ENCODE measurements around the gene TM9SF3. TPM values are rescaled to one million over a fixed set of nuclear protein-coding genes. Genes with fewer than 3 reads are reported as not detected.

TM9SF3 gene
- total RNA-seq, 1 donor from 2014 or later, result 130 TPM

GRCh38 chr10:96606946-96607345 is 20.1 kb upstream of the TM9SF3 start:
- intact Hi-C loops (cut with DNase I), result no loop called here
- DNase-seq (ENCODE audit: low spot score) (no peak), ATAC-seq (peak; percentile 89)

- DNase-seq (ENCODE audit: low spot score), result no peak
- intact Hi-C loops (cut with DNase I), result no loop called here
These were observed 19.4 kb upstream of the TM9SF3 start for GRCh38 chr10:96606216-96606615.

DNA sequence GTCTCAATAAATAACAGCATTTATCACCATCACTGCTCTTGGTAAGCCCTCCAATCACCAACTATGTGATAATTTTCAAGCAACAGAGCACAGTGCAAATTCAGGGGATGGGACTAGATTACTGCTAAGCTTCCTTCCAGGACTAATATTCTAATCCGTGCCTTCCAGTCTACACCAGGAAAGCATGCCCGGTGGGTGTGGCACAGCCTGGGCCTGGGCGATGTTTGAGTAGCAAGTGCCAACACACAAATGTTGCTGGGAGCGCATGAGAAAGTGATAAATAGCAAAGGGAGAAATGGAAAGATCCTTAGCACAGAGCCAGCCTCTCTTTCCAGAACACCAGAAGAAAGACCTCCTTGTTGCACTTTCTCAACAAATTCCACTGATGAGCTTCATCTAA is 13.5 kb upstream of the TM9SF3 start:
- DNase-seq (ENCODE audit: low spot score) (no peak), ATAC-seq (no peak)
- intact Hi-C loops (cut with DNase I), result no loop called here

More at GRCh38 chr10:96606216-96606615, 19.4 kb upstream of the TM9SF3 start:
- peak; percentile 16 for ATAC-seq

DNA sequence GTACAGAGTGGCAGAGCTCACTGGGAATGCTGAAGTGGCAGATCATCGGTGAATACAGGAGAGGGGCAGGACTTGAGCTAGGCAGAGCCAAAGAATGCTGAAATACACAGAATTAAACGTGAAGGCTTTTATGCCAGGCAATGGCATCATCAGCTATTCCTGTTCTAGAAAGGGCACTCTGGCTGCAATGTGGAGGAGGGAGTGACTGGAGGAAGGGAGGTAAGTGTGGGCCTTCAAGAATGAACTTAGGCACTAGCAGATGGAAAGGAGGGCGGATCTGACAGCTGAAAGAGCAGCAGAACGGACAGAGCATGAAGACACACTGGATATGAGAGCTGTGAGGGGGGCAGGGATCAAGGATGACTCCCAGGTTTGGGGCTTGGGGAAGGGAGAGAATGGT is 12.0 kb upstream of the TM9SF3 start:
- intact Hi-C loops (cut with DNase I), result no loop called here
- DNase-seq (ENCODE audit: low spot score), result no peak
- ATAC-seq, result no peak

DNA sequence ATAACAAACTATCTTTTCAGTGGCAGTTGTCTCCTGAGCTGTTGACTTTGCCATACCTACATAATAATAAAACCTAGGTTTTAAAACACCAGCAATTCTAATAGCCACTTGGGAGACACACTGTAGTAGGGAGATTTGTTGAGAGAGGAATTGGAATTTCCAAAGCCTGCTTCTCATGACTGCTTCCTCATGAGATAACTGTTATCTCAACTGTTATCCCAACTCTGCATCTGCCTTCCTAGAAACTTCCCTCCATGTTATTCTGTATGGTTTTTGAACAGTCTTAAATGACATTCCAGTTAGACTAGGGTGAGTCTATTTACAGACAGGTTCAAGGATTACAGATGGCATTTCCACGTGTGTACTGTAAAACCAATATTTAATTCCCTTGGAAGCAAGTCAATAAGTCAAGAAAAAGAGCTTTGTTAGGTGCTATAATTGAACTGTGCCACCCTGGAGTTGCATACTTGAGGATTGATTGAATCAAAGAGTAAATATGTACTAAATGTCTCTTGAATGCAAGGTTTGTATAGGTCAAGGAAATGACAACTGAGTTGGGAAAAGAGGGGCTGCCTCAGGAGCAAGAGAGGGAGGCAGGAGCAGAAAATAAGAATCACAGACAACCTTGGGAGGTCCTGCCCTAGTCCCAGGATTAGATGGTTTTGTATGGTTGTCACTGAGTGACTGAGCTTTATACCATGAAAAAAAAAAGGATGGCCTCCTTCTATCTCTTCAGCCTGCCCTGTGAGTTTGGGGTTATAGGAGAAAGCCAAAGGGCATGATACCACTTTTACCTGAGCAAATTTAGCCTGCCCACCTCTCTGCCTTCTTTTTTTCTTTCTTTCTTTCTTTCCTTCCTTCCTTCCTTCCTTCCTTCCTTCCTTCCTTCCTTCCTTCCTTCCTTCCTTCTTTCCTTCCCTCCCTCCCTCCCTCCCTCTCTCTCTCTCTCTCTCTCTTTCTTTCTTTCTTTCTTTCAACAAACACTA is 9.9 kb upstream of the TM9SF3 start:
- ATAC-seq, result no peak
- intact Hi-C loops (cut with DNase I), result no loop called here
- DNase-seq (ENCODE audit: low spot score), result no peak

GRCh38 chr10:96595741-96596140 is 8.9 kb upstream of the TM9SF3 start:
- no peak for DNase-seq (ENCODE audit: low spot score)
- ATAC-seq, result no peak

GRCh38 chr10:96591946-96592345 is 5.1 kb upstream of the TM9SF3 start:
- DNase-seq (ENCODE audit: low spot score), result no peak
- ATAC-seq, result no peak
- intact Hi-C loops (cut with DNase I), result no loop called here

More at GRCh38 chr10:96595741-96596140, 8.9 kb upstream of the TM9SF3 start:
- intact Hi-C loops (cut with DNase I), result no loop called here

- intact Hi-C loops (cut with DNase I), result no loop called here
- ATAC-seq, result no peak
- DNase-seq (ENCODE audit: low spot score), result no peak
These were observed 2.0 kb upstream of the TM9SF3 start for GRCh38 chr10:96588616-96589419.

- intact Hi-C loops (cut with DNase I), result no loop called here
- no peak for ATAC-seq
- DNase-seq (ENCODE audit: low spot score), result no peak
These were observed 1.3 kb upstream of the TM9SF3 start for GRCh38 chr10:96588060-96588554.

GRCh38 chr10:96587264-96588059 is 650 bp upstream of the TM9SF3 start:
- peak; percentile 69 for ATAC-seq
- peak; percentile 77 for DNase-seq (ENCODE audit: low spot score)
- intact Hi-C loops (cut with DNase I), result no loop called here

GRCh38 chr10:96585736-96586418 is 935 bp downstream of the TM9SF3 start:
- DNase-seq (ENCODE audit: low spot score), result no peak
- intact Hi-C loops (cut with DNase I), result no loop called here
- no peak for ATAC-seq

- no peak for DNase-seq (ENCODE audit: low spot score)
- intact Hi-C loops (cut with DNase I), result no loop called here
- ATAC-seq, result no peak
These were observed 2.3 kb downstream of the TM9SF3 start for GRCh38 chr10:96584474-96584873.

- DNase-seq (ENCODE audit: low spot score), result no peak
- intact Hi-C loops (cut with DNase I), result no loop called here
- no peak for ATAC-seq
These were observed 2.8 kb downstream of the TM9SF3 start for GRCh38 chr10:96584035-96584434.

GRCh38 chr10:96579133-96579532 is 7.7 kb downstream of the TM9SF3 start:
- DNase-seq (ENCODE audit: low spot score), result no peak
- no peak for ATAC-seq
- intact Hi-C loops (cut with DNase I), result no loop called here

DNA sequence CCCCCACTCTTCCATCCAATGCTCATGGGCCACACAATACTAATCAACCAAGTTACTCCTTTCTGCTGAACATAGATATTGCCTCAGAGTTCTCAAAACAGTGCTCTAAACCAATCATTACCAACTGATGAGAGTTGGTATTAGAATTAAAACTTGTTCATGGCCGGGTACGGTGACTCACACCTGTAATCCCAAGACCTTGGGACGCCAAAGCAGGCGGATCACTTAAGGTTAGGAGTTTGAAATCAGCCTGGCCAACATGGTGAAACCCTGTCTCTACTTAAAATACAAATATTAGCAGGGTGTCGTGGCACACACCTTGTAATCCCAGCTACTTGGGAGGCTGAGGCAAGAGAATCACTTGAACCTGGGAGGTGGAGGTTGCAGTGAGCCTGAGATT is 8.2 kb downstream of the TM9SF3 start:
- no peak for ATAC-seq
- DNase-seq (ENCODE audit: low spot score), result no peak
- intact Hi-C loops (cut with DNase I), result no loop called here

- ATAC-seq (no peak), DNase-seq (ENCODE audit: low spot score) (no peak)
- intact Hi-C loops (cut with DNase I), result no loop called here
These were observed 8.8 kb downstream of the TM9SF3 start for GRCh38 chr10:96578022-96578421.

DNA sequence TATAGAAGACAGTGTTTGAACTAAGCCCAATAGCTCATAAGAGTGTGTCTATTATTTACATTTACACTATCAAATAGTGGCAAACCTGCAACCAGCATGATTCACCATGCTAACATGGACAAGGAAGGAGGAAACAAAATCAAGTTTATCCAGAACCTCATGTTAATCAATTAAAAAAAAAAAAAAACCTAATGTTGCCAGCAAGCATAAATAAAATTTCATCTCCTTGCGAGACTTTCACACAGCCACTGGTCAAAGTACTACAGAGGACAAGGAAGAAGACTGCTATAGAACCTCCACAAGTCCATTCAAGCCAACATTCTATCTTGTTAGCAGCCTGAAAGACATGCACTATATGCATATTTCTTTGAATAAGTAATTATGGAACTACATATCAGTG is 9.7 kb downstream of the TM9SF3 start:
- DNase-seq (ENCODE audit: low spot score) (no peak), ATAC-seq (no peak)
- intact Hi-C loops (cut with DNase I), result no loop called here

GRCh38 chr10:96576277-96576980 is 10.4 kb downstream of the TM9SF3 start:
- DNase-seq (ENCODE audit: low spot score) (no peak), ATAC-seq (no peak)
- intact Hi-C loops (cut with DNase I), result no loop called here

All from sciatic nerve (tissue), 2 donors.